ENCODE results near the gene TDRD7. TPM values are rescaled to one million over a fixed set of nuclear protein-coding genes. Genes with fewer than 3 reads are reported as not detected.

Gene TDRD7
- total RNA-seq, 1 donor from 2014 or later: 8.6 TPM

GRCh38 chr9:97427885-97428284 is 16.0 kb downstream of the TDRD7 start:
- DNase-seq (ENCODE audit: low spot score in 2 of 2, unreplicated experiment in 2 of 2): no peak
- Mint-ChIP-seq H3K36me3 (peaks cover 20% of the 10 kb centered on the region), H3K4me1 (no peaks in the 10 kb centered on the region), H3K27me3 (ENCODE audit: low read depth) (no peaks in the 10 kb centered on the region), H3K27ac (no peak overlapping the region), H3K4me3 (no peak overlapping the region), H3K9me3 (peaks cover 11% of the 10 kb centered on the region)
- no peak for TF ChIP-seq CTCF (IDR thresholded peaks at IDR 0.05; ENCODE audit: unreplicated experiment)

GRCh38 chr9:97430316-97431043 is 18.6 kb downstream of the TDRD7 start:
- Mint-ChIP-seq H3K27ac (no peak overlapping the region), H3K27me3 (ENCODE audit: low read depth) (no peaks in the 10 kb centered on the region), H3K4me3 (no peak overlapping the region), H3K4me1 (no peaks in the 10 kb centered on the region), H3K36me3 (peaks cover 12% of the 10 kb centered on the region), H3K9me3 (no peaks in the 10 kb centered on the region)
- DNase-seq (ENCODE audit: low spot score in 2 of 2, unreplicated experiment in 2 of 2): no peak
- no peak for TF ChIP-seq CTCF (IDR thresholded peaks at IDR 0.05; ENCODE audit: unreplicated experiment)

GRCh38 chr9:97431044-97431441 is 19.1 kb downstream of the TDRD7 start:
- no peak for DNase-seq (ENCODE audit: low spot score in 2 of 2, unreplicated experiment in 2 of 2)
- Mint-ChIP-seq H3K27me3 (ENCODE audit: low read depth) (no peaks in the 10 kb centered on the region), H3K27ac (no peak overlapping the region), H3K9me3 (no peaks in the 10 kb centered on the region), H3K36me3 (peaks cover 12% of the 10 kb centered on the region), H3K4me3 (no peak overlapping the region), H3K4me1 (no peaks in the 10 kb centered on the region)
- TF ChIP-seq CTCF (IDR thresholded peaks at IDR 0.05; ENCODE audit: unreplicated experiment): no peak

- peaks cover 12% of the 10 kb centered on the region for H3K36me3 Mint-ChIP-seq
- no peaks in the 10 kb centered on the region for H3K27me3 Mint-ChIP-seq (ENCODE audit: low read depth)
Measured at GRCh38 chr9:97431549-97432143, 19.8 kb downstream of the TDRD7 start.

GRCh38 chr9:97437051-97437600 is 25.2 kb downstream of the TDRD7 start:
- no peak for DNase-seq (ENCODE audit: low spot score in 2 of 2, unreplicated experiment in 2 of 2)
- no peak overlapping the region for H3K4me3 Mint-ChIP-seq
- H3K36me3 Mint-ChIP-seq: peaks cover 5% of the 10 kb centered on the region
- H3K27me3 Mint-ChIP-seq (ENCODE audit: low read depth): no peaks in the 10 kb centered on the region
- no peaks in the 10 kb centered on the region for H3K4me1 Mint-ChIP-seq
- H3K27ac Mint-ChIP-seq: no peak overlapping the region
- H3K9me3 Mint-ChIP-seq: no peaks in the 10 kb centered on the region
- TF ChIP-seq CTCF (IDR thresholded peaks at IDR 0.05; ENCODE audit: unreplicated experiment): no peak

More at GRCh38 chr9:97431549-97432143, 19.8 kb downstream of the TDRD7 start:
- H3K27ac Mint-ChIP-seq: no peak overlapping the region
- no peak overlapping the region for H3K4me3 Mint-ChIP-seq
- H3K4me1 Mint-ChIP-seq: no peaks in the 10 kb centered on the region
- no peak for DNase-seq (ENCODE audit: low spot score in 2 of 2, unreplicated experiment in 2 of 2)
- H3K9me3 Mint-ChIP-seq: no peaks in the 10 kb centered on the region
- no peak for TF ChIP-seq CTCF (IDR thresholded peaks at IDR 0.05; ENCODE audit: unreplicated experiment)

All from mesothelial cell of epicardium (in vitro differentiated cells).